ENCODE data around the gene ZNF514. TPM values are rescaled to one million over a fixed set of nuclear protein-coding genes. Genes with fewer than 3 reads are reported as not detected.
A peak's percentile ranks its signal among the peaks of the same experiment; 100 is the strongest.

The ZNF514 gene
- total RNA-seq, 2 donors from 2014 or later = 4.9 to 7.5 TPM

- TF ChIP-seq CTCF (IDR thresholded peaks at IDR 0.05) = no peak
- DNase-seq (ENCODE audit: low spot score) = no peak
Observed at GRCh38 chr2:95122197-95122551, 37.5 kb downstream of the ZNF514 start.

GRCh38 chr2:95121407-95122196 is 38.0 kb downstream of the ZNF514 start, which contains the start of gene MRPS5:
Gene MRPS5, minus strand, starts transcription at chr2:95121808. Its CDS starts 17 bp downstream, at chr2:95121791.
- peak in 1 of 2 donors; percentile 18 for TF ChIP-seq CTCF (IDR thresholded peaks at IDR 0.05)
- H3K4me3 ChIP-seq = peak within 1 kb of the TSS; percentile 73 to 95
- DNase-seq (ENCODE audit: low spot score) = peak; percentile 70

More at GRCh38 chr2:95122197-95122551, 37.5 kb downstream of the ZNF514 start:
- Histone ChIP-seq H3K27ac (peak overlapping the region; percentile 90 to 93), H3K4me1 (peaks cover 0 to 23% of the 10 kb centered on the region in 2 donors), H3K4me3 (peak overlapping the region; percentile 73 to 95), H3K9me3 (no peaks in the 10 kb centered on the region), H3K36me3 (no peaks in the 10 kb centered on the region), H3K27me3 (no peaks in the 10 kb centered on the region)

GRCh38 chr2:95121093-95121406 is 38.6 kb downstream of the ZNF514 start:
- TF ChIP-seq CTCF (IDR thresholded peaks at IDR 0.05) = no peak
- H3K27ac ChIP-seq = peak overlapping the region; percentile 90 to 93

More at GRCh38 chr2:95121407-95122196, 38.0 kb downstream of the ZNF514 start, which contains the start of gene MRPS5:
- no peaks in the 10 kb centered on the region for H3K27me3 ChIP-seq
- H3K27ac ChIP-seq = peak within 1 kb of the TSS; percentile 90 to 93
- peaks cover 0 to 23% of the 10 kb centered on the region in 2 donors for H3K4me1 ChIP-seq
- H3K36me3 ChIP-seq = peaks cover 1% of the 10 kb centered on the region
- no peaks in the 10 kb centered on the region for H3K9me3 ChIP-seq

GRCh38 chr2:95115418-95115817 is 44.2 kb downstream of the ZNF514 start:
- H3K27me3 ChIP-seq = no peaks in the 10 kb centered on the region
- H3K27ac ChIP-seq = no peak overlapping the region
- H3K36me3 ChIP-seq = peaks cover 47% of the 10 kb centered on the region
- no peaks in the 10 kb centered on the region for H3K9me3 ChIP-seq
- DNase-seq (ENCODE audit: low spot score) = peak; percentile 73
- TF ChIP-seq CTCF (IDR thresholded peaks at IDR 0.05) = peak; percentile 47 to 77
- H3K4me3 ChIP-seq = no peak overlapping the region
- H3K4me1 ChIP-seq = peaks cover 0 to 14% of the 10 kb centered on the region in 2 donors

More at GRCh38 chr2:95121093-95121406, 38.6 kb downstream of the ZNF514 start:
- H3K27me3 ChIP-seq = no peaks in the 10 kb centered on the region
- no peaks in the 10 kb centered on the region for H3K9me3 ChIP-seq
- H3K4me3 ChIP-seq = peak overlapping the region; percentile 73 to 95
- H3K4me1 ChIP-seq = peaks cover 0 to 23% of the 10 kb centered on the region in 2 donors
- no peak for DNase-seq (ENCODE audit: low spot score)
- peaks cover 4% of the 10 kb centered on the region for H3K36me3 ChIP-seq

GRCh38 chr2:95113464-95113863 is 46.2 kb downstream of the ZNF514 start:
- no peaks in the 10 kb centered on the region for H3K27me3 ChIP-seq
- H3K9me3 ChIP-seq = no peaks in the 10 kb centered on the region
- DNase-seq (ENCODE audit: low spot score) = no peak
- H3K36me3 ChIP-seq = peaks cover 67% of the 10 kb centered on the region
- H3K27ac ChIP-seq = no peak overlapping the region
- TF ChIP-seq CTCF (IDR thresholded peaks at IDR 0.05) = no peak
- H3K4me1 ChIP-seq = no peaks in the 10 kb centered on the region
- H3K4me3 ChIP-seq = no peak overlapping the region
